HFFc6 (cell line): Measurements from ENCODE around the gene KLC3. TPM values are rescaled to one million over a fixed set of nuclear protein-coding genes. Genes with fewer than 3 reads are reported as not detected.
"Not testable (repeated sequence)": the region's sequence is repeated elsewhere in the genome, so short reads cannot be mapped to it uniquely, and the experiment has no call there.

ENCODE experiments used
- DNase-seq: peaks from one replicate; pipeline ENCODE4 v3.0.0-alpha.2; 2018
- H3K27ac Mint-ChIP-seq: 2 replicates; pipeline ENCODE4 v1.8.0; 2020; ENCODE audit warnings: mild to moderate bottlenecking, mixed read lengths
- H3K27me3 Mint-ChIP-seq: 2 replicates; pipeline ENCODE4 v1.8.0; 2021; ENCODE audit warnings: mild to moderate bottlenecking, moderate library complexity, mixed read lengths; ENCODE audit not compliant: insufficient read depth
- H3K36me3 Mint-ChIP-seq: 2 replicates; pipeline ENCODE4 v1.8.0; 2021; ENCODE audit warnings: low read depth, mixed read lengths
- H3K4me1 Mint-ChIP-seq: 2 replicates; pipeline ENCODE4 v1.8.0; 2020; ENCODE audit warnings: low read depth, mixed read lengths
- H3K4me3 Mint-ChIP-seq: 2 replicates; pipeline ENCODE4 v1.8.0; 2020; ENCODE audit warnings: mild to moderate bottlenecking, moderate library complexity, mixed read lengths
- H3K9me3 Mint-ChIP-seq: 2 replicates; pipeline ENCODE4 v1.8.0; 2020; ENCODE audit warnings: mild to moderate bottlenecking, mixed read lengths
- CTCF ChIP-seq: fragments of 200-600 bp; sonication (generic); IDR thresholded peaks from 2 replicates; pipeline ENCODE4 v1.5.0; 2021; ENCODE audit warnings: antibody characterized with exemption, mild to moderate bottlenecking
- total RNA-seq, 6 experiments: library from RNA; stranded (reverse); fragmentation: NEBNext Ultra II Directional; extraction: Animal tissue kit (Norgen Biotek cat#: 25700); gene quantifications; 2 replicates in 1 of 6; 3 replicates in 5 of 6; pipeline ENCODE4 v1.2.3, GENCODE V29; 2021

Gene KLC3
- total RNA-seq, 6 experiments from 2014 or later, result not detected

- Mint-ChIP-seq H3K9me3 (no peaks in the 10 kb centered on the region), H3K4me3 (peak overlapping the region; percentile 20; the same call in 1 of the 2 replicates), H3K27ac (no peak overlapping the region), H3K27me3 (peaks cover 8% of the 10 kb centered on the region), H3K4me1 (peaks cover 7% of the 10 kb centered on the region; the same call in 1 of the 2 replicates), H3K36me3 (no peaks in the 10 kb centered on the region)
- no peak for DNase-seq
- TF ChIP-seq CTCF, result no peak
These were observed 16.9 kb upstream of the KLC3 start for GRCh38 chr19:45323671-45324081.

DNA sequence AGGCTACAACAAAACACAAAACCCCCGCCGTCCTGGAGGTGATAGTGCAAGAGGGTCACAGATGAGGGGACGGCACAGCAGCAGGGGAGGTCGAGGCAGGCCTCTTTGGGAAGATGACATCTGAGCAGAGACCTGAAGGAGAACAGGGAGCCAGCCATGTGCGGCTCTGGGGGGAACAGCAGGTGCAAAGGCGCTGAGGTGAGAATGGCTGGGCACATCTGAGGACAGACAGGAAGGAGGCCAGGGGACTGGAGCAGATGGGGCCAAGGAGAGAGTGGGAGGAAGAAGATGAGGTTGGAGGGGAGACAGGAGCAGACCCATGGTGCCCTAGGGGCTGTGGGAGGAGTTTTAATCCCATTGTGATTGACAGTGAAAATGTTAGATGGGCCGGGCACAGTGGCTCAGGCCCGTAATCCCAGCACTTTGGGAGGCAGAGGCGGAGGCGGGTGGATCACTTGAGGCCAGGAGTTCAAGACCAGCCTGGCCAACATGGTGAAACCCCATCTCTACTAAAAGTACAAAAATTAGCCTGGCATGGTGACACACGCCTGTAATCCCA is 16.1 kb upstream of the KLC3 start:
- Mint-ChIP-seq H3K27me3 (peaks cover 8% of the 10 kb centered on the region), H3K36me3 (no peaks in the 10 kb centered on the region), H3K4me3 (peak overlapping the region; percentile 20; the same call in 1 of the 2 replicates)

GRCh38 chr19:45327404-45328143 is 13.0 kb upstream of the KLC3 start:
- peaks cover 7% of the 10 kb centered on the region for H3K27me3 Mint-ChIP-seq
- no peak for DNase-seq
- no peak for TF ChIP-seq CTCF
- peaks cover 7% of the 10 kb centered on the region; the same call in 1 of the 2 replicates for H3K4me1 Mint-ChIP-seq
- H3K4me3 Mint-ChIP-seq, result no peak overlapping the region
- no peaks in the 10 kb centered on the region for H3K36me3 Mint-ChIP-seq
- no peaks in the 10 kb centered on the region for H3K9me3 Mint-ChIP-seq
- H3K27ac Mint-ChIP-seq, result no peak overlapping the region

More for the DNA sequence above, 16.1 kb upstream of the KLC3 start:
- H3K4me1 Mint-ChIP-seq, result peaks cover 7% of the 10 kb centered on the region; the same call in 1 of the 2 replicates
- H3K9me3 Mint-ChIP-seq, result no peaks in the 10 kb centered on the region
- no peak for TF ChIP-seq CTCF
- no peak overlapping the region for H3K27ac Mint-ChIP-seq
- no peak for DNase-seq

GRCh38 chr19:45331411-45331810 is 9.1 kb upstream of the KLC3 start:
- no peak overlapping the region for H3K4me3 Mint-ChIP-seq
- no peaks in the 10 kb centered on the region for H3K9me3 Mint-ChIP-seq
- no peak for DNase-seq
- no peaks in the 10 kb centered on the region for H3K36me3 Mint-ChIP-seq
- no peak for TF ChIP-seq CTCF
- H3K4me1 Mint-ChIP-seq, result peaks cover 2% of the 10 kb centered on the region; the same call in 1 of the 2 replicates
- H3K27me3 Mint-ChIP-seq, result peaks cover 5% of the 10 kb centered on the region
- no peak overlapping the region for H3K27ac Mint-ChIP-seq

GRCh38 chr19:45333609-45334303 is 6.8 kb upstream of the KLC3 start:
- Mint-ChIP-seq H3K9me3 (no peaks in the 10 kb centered on the region), H3K27me3 (peaks cover 5% of the 10 kb centered on the region; the same call in 1 of the 2 replicates), H3K27ac (no peak overlapping the region), H3K4me1 (peaks cover 5% of the 10 kb centered on the region; the same call in 1 of the 2 replicates), H3K4me3 (no peak overlapping the region), H3K36me3 (no peaks in the 10 kb centered on the region)
- no peak for TF ChIP-seq CTCF
- no peak for DNase-seq

GRCh38 chr19:45334881-45335280 is 5.7 kb upstream of the KLC3 start:
- not testable (repeated sequence) for H3K27me3 Mint-ChIP-seq, H3K4me1 Mint-ChIP-seq, H3K27ac Mint-ChIP-seq, DNase-seq, H3K9me3 Mint-ChIP-seq, H3K36me3 Mint-ChIP-seq, H3K4me3 Mint-ChIP-seq
